Caco-2 (cell line): ENCODE measurements around the gene AMZ1. TPM values are rescaled to one million over a fixed set of nuclear protein-coding genes. Genes with fewer than 3 reads are reported as not detected.

Source experiments
- BruUV-seq: library from RNA; stranded (reverse); fragments of 400-500 nt; replicated peaks from 2 replicates; lab custom pipeline; 2021; lab: Mats Ljungman, UMichigan
- CTCF ChIA-PET: fragments of 300-600 bp; sonication (Branson Sonifier 250); formaldehyde crosslinking; loops from one replicate; lab custom pipeline; 2022; ENCODE audit warnings: antibody characterized with exemption; lab: Charles Lee
- POLR2A ChIA-PET: fragments of 300-600 bp; sonication (Branson Sonifier 250); formaldehyde crosslinking; loops from one replicate; lab custom pipeline; 2022; ENCODE audit warnings: antibody characterized with exemption; lab: Charles Lee
- DNase-seq, 2 experiments: peaks; one replicate each; pipeline versions ENCODE4 v3.0.0 to v3.0.0-alpha.2; 2020 to 2022
- H3K27me3 ChIP-seq: replicated peaks from 2 replicates; pipeline ENCODE4 v1.6.0; 2011; ENCODE audit warnings: low read length; ENCODE audit not compliant: control insufficient read depth, insufficient read depth
- H3K36me3 ChIP-seq: 2 replicates; pipeline ENCODE4 v1.5.1; 2011; ENCODE audit warnings: low read length; ENCODE audit not compliant: control insufficient read depth, insufficient read depth
- H3K4me1 ChIP-seq: fragments of 250-450 bp; sonication (Bioruptor Pico); 2 replicates; pipeline ENCODE4 v1.5.1; 2020; ENCODE audit warnings: mild to moderate bottlenecking
- H3K4me3 ChIP-seq: 2 replicates; pipeline ENCODE4 v1.5.1; 2011; ENCODE audit warnings: low read depth, mild to moderate bottlenecking, control low read depth, low read length
- H3K9me3 ChIP-seq: fragments of 250-450 bp; sonication (Bioruptor Pico); 2 replicates; pipeline ENCODE4 v1.5.1; 2020; ENCODE audit warnings: mild to moderate bottlenecking, moderate library complexity
- H3K27ac Mint-ChIP-seq: one replicate; pipeline ENCODE4 v1.8.0; 2022; ENCODE audit warnings: mixed read lengths; ENCODE audit not compliant: unreplicated experiment
- H3K27me3 Mint-ChIP-seq: one replicate; pipeline ENCODE4 v1.8.0; 2022; ENCODE audit warnings: mixed read lengths; ENCODE audit not compliant: insufficient read depth, unreplicated experiment
- H3K36me3 Mint-ChIP-seq: one replicate; pipeline ENCODE4 v1.8.0; 2022; ENCODE audit warnings: mild to moderate bottlenecking, mixed read lengths; ENCODE audit not compliant: insufficient read depth, unreplicated experiment
- H3K4me1 Mint-ChIP-seq: one replicate; pipeline ENCODE4 v1.8.0; 2022; ENCODE audit warnings: low read depth, mixed read lengths; ENCODE audit not compliant: unreplicated experiment
- H3K4me3 Mint-ChIP-seq: one replicate; pipeline ENCODE4 v1.8.0; 2022; ENCODE audit warnings: mild to moderate bottlenecking, moderate library complexity, mixed read lengths; ENCODE audit not compliant: unreplicated experiment
- H3K9me3 Mint-ChIP-seq: one replicate; pipeline ENCODE4 v1.8.0; 2022; ENCODE audit warnings: mixed read lengths; ENCODE audit not compliant: unreplicated experiment
- intact Hi-C: fragments of 100-400 bp; cut with micrococcal nuclease; formaldehyde crosslinking; loops from one replicate; pipeline ENCODE4 v1.10.0; 2022; ENCODE audit not compliant: unreplicated experiment
- total RNA-seq: library from RNA; stranded (reverse); gene quantifications from 2 replicates; pipeline ENCODE4 v1.2.3, GENCODE V29; 2022
- TF ChIP-seq, protein P1 (sequence below), 2 experiments: fragments of 200-600 bp in 1 of 2; IDR thresholded peaks; 1 replicate in 1 of 2; 2 replicates in 1 of 2; pipeline versions ENCODE4 v1.5.1 to v1.8.0; 2011 to 2022; ENCODE audit warnings: antibody characterized with exemption in 1 of 2, control low read depth in 1 of 2, inconsistent platforms in 1 of 2, low read depth in 1 of 2, low read length in 1 of 2, mild to moderate bottlenecking in 1 of 2, moderate library complexity in 1 of 2; ENCODE audit not compliant: insufficient read depth in 1 of 2, severe bottlenecking in 1 of 2, unreplicated experiment in 1 of 2

The AMZ1 gene
- total RNA-seq, 1 experiment from 2014 or later: 0.11 TPM

DNA sequence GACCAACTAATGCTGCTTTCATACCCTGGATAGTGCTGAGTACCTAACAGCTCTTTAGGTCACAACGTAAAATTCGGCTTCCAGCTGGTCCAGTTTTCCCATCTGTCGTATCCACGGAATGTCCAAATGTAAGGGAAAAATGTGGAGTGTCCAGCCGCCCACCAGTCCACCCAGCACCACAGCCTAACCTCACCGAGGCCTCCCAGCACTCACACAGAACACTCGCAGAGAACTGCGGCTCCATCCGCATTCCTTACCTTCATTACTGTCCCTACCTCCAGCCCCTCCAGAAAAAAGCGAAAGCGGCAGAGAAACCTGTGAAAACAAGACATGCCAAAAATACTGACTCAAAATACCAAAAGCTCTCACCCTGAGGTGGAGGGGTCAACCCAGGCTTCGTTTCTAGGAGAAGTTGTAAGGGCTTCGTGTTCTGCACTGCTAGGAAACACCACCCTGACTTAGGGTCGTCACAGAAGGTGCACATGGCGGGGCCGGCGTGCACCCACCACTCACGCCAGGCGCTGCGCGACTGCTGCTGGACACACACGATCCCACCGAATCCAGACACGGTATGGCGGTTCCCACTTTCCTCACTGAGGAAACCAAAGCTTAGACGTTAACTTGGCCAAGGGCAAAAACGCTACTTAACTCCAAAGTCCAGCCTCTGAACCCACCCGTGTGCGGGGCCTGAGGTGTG lies 73.9 kb downstream of the AMZ1 start:
- no peaks in the 10 kb centered on the region for H3K9me3 ChIP-seq
- no peak for DNase-seq
- ChIA-PET CTCF (no interaction called here), POLR2A (no interaction called here)
- BruUV-seq: no TSS peak
- no peaks in the 10 kb centered on the region for H3K27me3 Mint-ChIP-seq
- H3K4me1 ChIP-seq: peaks cover 20% of the 10 kb centered on the region
- H3K4me3 Mint-ChIP-seq: no peak overlapping the region
- H3K36me3 Mint-ChIP-seq: peaks cover 46% of the 10 kb centered on the region
- no peaks in the 10 kb centered on the region for H3K36me3 ChIP-seq
- H3K27me3 ChIP-seq: no peaks in the 10 kb centered on the region
- intact Hi-C loops: loop anchor here (5.0 kb wide), 1 partner anchor 70 kb away; no protein-coding TSS in a partner anchor
- TF ChIP-seq, protein P1, sequence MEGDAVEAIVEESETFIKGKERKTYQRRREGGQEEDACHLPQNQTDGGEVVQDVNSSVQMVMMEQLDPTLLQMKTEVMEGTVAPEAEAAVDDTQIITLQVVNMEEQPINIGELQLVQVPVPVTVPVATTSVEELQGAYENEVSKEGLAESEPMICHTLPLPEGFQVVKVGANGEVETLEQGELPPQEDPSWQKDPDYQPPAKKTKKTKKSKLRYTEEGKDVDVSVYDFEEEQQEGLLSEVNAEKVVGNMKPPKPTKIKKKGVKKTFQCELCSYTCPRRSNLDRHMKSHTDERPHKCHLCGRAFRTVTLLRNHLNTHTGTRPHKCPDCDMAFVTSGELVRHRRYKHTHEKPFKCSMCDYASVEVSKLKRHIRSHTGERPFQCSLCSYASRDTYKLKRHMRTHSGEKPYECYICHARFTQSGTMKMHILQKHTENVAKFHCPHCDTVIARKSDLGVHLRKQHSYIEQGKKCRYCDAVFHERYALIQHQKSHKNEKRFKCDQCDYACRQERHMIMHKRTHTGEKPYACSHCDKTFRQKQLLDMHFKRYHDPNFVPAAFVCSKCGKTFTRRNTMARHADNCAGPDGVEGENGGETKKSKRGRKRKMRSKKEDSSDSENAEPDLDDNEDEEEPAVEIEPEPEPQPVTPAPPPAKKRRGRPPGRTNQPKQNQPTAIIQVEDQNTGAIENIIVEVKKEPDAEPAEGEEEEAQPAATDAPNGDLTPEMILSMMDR (IDR thresholded peaks at IDR 0.05; ENCODE audit: insufficient read depth in 1 of 2, low read depth in 1 of 2, low read length in 1 of 2, severe bottlenecking in 1 of 2, unreplicated experiment in 1 of 2): no peak
- H3K9me3 Mint-ChIP-seq: no peaks in the 10 kb centered on the region
- peaks cover 31% of the 10 kb centered on the region for H3K4me1 Mint-ChIP-seq
- H3K27ac Mint-ChIP-seq: peak overlapping the region; percentile 19
- no peak overlapping the region for H3K4me3 ChIP-seq

DNA sequence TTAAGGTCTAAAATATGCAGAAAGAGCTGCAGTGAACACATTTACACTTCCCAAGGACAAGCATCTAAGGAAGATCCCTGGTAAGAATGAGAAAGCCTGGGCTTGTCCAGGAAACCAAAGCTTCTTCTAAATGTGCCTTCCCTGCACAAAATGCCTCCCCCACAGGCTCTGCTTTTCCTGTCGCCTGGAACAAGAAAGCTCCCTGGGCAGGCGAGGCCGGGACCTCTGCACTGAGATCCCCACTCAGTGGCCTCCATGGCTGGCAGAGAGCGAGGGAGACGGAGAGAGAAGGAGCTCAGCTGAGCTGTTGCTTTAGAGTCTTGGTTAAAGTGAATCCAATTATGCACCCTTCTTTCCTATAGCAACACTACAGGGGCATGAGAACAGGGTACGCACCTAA lies 75.6 kb downstream of the AMZ1 start:
- POLR2A ChIA-PET: no interaction called here

DNA sequence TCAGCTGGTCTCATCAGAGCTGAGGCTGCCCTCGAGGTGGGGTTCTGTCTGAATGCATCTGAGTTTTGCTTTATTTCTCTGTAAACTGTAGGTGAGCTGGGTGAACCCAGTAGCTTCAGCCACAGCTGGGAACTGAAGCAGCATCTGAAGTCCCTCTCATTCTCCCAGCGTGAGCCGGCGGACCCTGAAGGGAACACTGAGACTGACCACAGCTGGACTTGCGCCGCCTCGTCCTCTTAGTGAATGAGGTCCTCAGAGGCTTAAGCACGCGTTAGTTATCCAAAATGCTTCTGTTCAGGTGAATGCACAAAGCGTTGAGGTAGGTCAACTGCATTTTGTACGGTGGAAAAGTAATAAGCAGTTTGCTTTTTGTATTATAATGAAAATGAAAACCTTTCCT lies 76.6 kb downstream of the AMZ1 start:
- Mint-ChIP-seq H3K4me1 (peaks cover 13% of the 10 kb centered on the region), H3K27ac (no peak overlapping the region), H3K27me3 (no peaks in the 10 kb centered on the region), H3K9me3 (no peaks in the 10 kb centered on the region), H3K36me3 (peaks cover 29% of the 10 kb centered on the region), H3K4me3 (no peak overlapping the region)
- ChIA-PET POLR2A (no interaction called here), CTCF (no interaction called here)
- BruUV-seq: no TSS peak
- Histone ChIP-seq H3K4me3 (no peak overlapping the region), H3K4me1 (no peaks in the 10 kb centered on the region), H3K27me3 (no peaks in the 10 kb centered on the region), H3K9me3 (no peaks in the 10 kb centered on the region), H3K36me3 (no peaks in the 10 kb centered on the region)
- DNase-seq: no peak
- intact Hi-C loops: loop anchor here (5.0 kb wide), 1 partner anchor 68 kb away; no protein-coding TSS in a partner anchor
- TF ChIP-seq, protein P1 (IDR thresholded peaks at IDR 0.05; ENCODE audit: insufficient read depth in 1 of 2, low read depth in 1 of 2, low read length in 1 of 2, severe bottlenecking in 1 of 2, unreplicated experiment in 1 of 2): no peak

More for the DNA sequence above, 75.6 kb downstream of the AMZ1 start:
- Histone ChIP-seq H3K4me1 (peaks cover 6% of the 10 kb centered on the region), H3K36me3 (no peaks in the 10 kb centered on the region), H3K4me3 (no peak overlapping the region), H3K27me3 (no peaks in the 10 kb centered on the region), H3K9me3 (no peaks in the 10 kb centered on the region)
- Mint-ChIP-seq H3K4me1 (peaks cover 19% of the 10 kb centered on the region), H3K36me3 (peaks cover 32% of the 10 kb centered on the region), H3K27me3 (no peaks in the 10 kb centered on the region), H3K9me3 (no peaks in the 10 kb centered on the region), H3K27ac (no peak overlapping the region), H3K4me3 (no peak overlapping the region)
- no peak for DNase-seq
- BruUV-seq: no TSS peak
- intact Hi-C loops: loop anchor here (5.0 kb wide), 1 partner anchor 69 kb away; no protein-coding TSS in a partner anchor
- TF ChIP-seq, protein P1 (IDR thresholded peaks at IDR 0.05; ENCODE audit: insufficient read depth in 1 of 2, low read depth in 1 of 2, low read length in 1 of 2, severe bottlenecking in 1 of 2, unreplicated experiment in 1 of 2): no peak
- CTCF ChIA-PET: no interaction called here

Other genes with a start within 250 kb of the AMZ1 start
- not detected in 2 replicates for gene GRIFIN, start 211.8 kb upstream of the AMZ1 start, total RNA-seq
- gene LFNG, start 168.4 kb upstream of the AMZ1 start, total RNA-seq: 4.5 and 5.1 TPM in 2 replicates
- 33.2 and 33.5 TPM in 2 replicates for gene BRAT1, start 132.7 kb upstream of the AMZ1 start, total RNA-seq
- 13.4 and 18.7 TPM in 2 replicates for gene IQCE, start 129.2 kb upstream of the AMZ1 start, total RNA-seq
- gene TTYH3, start 56.2 kb upstream of the AMZ1 start, total RNA-seq: 57.3 and 58.6 TPM in 2 replicates
- gene GNA12, start 156.1 kb downstream of the AMZ1 start, total RNA-seq: 59.3 and 63.8 TPM in 2 replicates